Measurements from ENCODE around the gene TYROBP. TPM values are rescaled to one million over a fixed set of nuclear protein-coding genes. Genes with fewer than 3 reads are reported as not detected.
"Not testable (repeated sequence)": the region's sequence is repeated elsewhere in the genome, so short reads cannot be mapped to it uniquely, and the experiment has no call there.

The TYROBP gene
- total RNA-seq, 1 donor from 2014 or later = not detected

DNA sequence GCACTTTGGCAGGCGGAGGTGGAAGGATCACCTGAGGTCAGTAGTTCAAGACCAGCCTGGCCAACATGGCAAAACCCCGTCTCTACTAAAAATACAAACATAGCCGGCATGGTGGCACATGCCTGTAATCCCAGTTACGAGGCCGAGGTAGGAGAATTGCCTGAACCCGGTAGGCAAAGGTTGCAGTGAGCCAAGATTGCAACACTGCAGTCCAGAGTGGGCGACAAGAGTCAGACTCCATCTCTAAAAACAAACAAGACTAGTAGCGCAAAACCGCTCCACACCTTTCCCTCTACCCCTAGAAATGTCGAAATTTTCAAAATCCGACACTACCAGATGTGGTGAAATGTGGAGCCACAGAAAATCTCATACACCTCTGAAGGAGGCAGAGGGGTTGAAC, 11.2 kb upstream of the TYROBP start:
- TF ChIP-seq, protein P1, sequence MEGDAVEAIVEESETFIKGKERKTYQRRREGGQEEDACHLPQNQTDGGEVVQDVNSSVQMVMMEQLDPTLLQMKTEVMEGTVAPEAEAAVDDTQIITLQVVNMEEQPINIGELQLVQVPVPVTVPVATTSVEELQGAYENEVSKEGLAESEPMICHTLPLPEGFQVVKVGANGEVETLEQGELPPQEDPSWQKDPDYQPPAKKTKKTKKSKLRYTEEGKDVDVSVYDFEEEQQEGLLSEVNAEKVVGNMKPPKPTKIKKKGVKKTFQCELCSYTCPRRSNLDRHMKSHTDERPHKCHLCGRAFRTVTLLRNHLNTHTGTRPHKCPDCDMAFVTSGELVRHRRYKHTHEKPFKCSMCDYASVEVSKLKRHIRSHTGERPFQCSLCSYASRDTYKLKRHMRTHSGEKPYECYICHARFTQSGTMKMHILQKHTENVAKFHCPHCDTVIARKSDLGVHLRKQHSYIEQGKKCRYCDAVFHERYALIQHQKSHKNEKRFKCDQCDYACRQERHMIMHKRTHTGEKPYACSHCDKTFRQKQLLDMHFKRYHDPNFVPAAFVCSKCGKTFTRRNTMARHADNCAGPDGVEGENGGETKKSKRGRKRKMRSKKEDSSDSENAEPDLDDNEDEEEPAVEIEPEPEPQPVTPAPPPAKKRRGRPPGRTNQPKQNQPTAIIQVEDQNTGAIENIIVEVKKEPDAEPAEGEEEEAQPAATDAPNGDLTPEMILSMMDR (IDR thresholded peaks at IDR 0.05) = no peak
- peaks cover 15% of the 10 kb centered on the region for H3K27me3 Mint-ChIP-seq (ENCODE audit: unreplicated experiment)
- H3K36me3 Mint-ChIP-seq (ENCODE audit: unreplicated experiment) = no peaks in the 10 kb centered on the region
- no peak overlapping the region for H3K4me3 Mint-ChIP-seq (ENCODE audit: unreplicated experiment)
- H3K4me1 Mint-ChIP-seq (ENCODE audit: unreplicated experiment) = no peaks in the 10 kb centered on the region
- DNase-seq (ENCODE audit: extremely low spot score, unreplicated experiment) = no peak
- H3K9me3 Mint-ChIP-seq (ENCODE audit: unreplicated experiment) = no peaks in the 10 kb centered on the region
- no peak overlapping the region for H3K27ac Mint-ChIP-seq (ENCODE audit: unreplicated experiment)

DNA sequence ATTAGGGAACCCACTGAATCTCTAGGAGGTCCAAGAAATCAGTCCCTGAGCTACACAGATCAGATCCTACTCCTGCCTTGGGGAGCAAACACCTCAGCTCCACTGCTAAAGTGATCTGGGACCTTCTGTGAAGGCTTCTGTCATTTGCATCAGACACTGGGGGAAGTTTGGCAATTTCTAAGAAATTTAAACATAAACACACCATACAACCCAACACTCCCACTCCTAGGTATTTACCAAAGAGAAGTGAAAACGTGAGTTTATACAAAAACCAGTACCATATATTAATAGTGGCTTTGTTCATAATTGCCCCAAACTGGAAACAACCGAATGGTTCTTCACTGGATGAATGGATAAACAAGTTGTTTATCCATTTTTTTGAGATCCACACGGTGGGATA, 7.3 kb upstream of the TYROBP start:
- DNase-seq (ENCODE audit: extremely low spot score, unreplicated experiment) = no peak
- Mint-ChIP-seq H3K4me1 (ENCODE audit: unreplicated experiment) (no peaks in the 10 kb centered on the region), H3K4me3 (ENCODE audit: unreplicated experiment) (no peak overlapping the region), H3K27me3 (ENCODE audit: unreplicated experiment) (peaks cover 5% of the 10 kb centered on the region), H3K9me3 (ENCODE audit: unreplicated experiment) (no peaks in the 10 kb centered on the region), H3K27ac (ENCODE audit: unreplicated experiment) (no peak overlapping the region), H3K36me3 (ENCODE audit: unreplicated experiment) (no peaks in the 10 kb centered on the region)
- TF ChIP-seq, protein P1 (IDR thresholded peaks at IDR 0.05) = no peak

DNA sequence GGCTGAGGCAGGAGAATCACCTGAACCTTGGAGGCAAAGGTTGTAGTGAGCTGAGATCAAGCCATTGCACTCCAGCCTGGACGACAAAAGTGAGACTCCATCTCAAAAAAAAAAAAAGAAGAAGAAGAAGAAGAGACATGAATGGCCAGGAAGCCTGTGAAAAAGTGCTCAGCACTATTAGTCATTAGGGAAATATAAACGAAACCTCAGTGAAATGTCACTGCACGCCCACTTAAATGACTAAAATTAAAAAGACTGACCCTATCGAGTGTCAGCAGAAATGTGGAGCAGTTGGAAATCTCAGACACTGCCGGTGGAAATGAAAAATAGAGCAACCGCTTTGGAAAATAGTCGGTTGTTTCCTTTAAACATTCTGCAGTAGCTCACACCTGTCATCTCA, 5.5 kb upstream of the TYROBP start:
- no peak for DNase-seq (ENCODE audit: extremely low spot score, unreplicated experiment)

DNA sequence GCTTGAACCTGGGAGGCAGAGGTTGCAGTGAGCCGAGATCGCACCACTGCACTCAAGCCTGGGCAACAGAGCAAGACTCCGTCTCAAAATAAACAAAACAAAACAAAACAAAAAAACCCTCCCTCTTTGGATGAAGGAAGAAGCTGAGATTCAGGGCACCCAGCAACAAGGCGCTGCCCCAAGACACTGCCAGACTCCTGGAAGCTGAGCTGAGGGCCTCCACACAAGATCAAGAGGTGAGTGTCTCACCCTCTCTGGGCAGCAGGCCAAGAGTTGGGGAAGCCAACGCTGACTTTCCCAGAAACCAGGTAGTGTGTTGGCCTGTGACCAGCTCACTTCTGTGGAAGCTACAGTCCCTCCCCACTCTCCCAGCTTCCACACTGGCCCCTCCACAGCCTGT, 3.7 kb upstream of the TYROBP start:
- peaks cover 5% of the 10 kb centered on the region for H3K27me3 Mint-ChIP-seq (ENCODE audit: unreplicated experiment)
- H3K27ac Mint-ChIP-seq (ENCODE audit: unreplicated experiment) = no peak overlapping the region
- no peaks in the 10 kb centered on the region for H3K4me1 Mint-ChIP-seq (ENCODE audit: unreplicated experiment)
- no peaks in the 10 kb centered on the region for H3K36me3 Mint-ChIP-seq (ENCODE audit: unreplicated experiment)
- no peak for DNase-seq (ENCODE audit: extremely low spot score, unreplicated experiment)
- no peak overlapping the region for H3K4me3 Mint-ChIP-seq (ENCODE audit: unreplicated experiment)
- H3K9me3 Mint-ChIP-seq (ENCODE audit: unreplicated experiment) = no peaks in the 10 kb centered on the region
- TF ChIP-seq, protein P1 (IDR thresholded peaks at IDR 0.05) = no peak

More for the DNA sequence above, 5.5 kb upstream of the TYROBP start:
- Mint-ChIP-seq H3K4me1 (ENCODE audit: unreplicated experiment) (no peaks in the 10 kb centered on the region), H3K27me3 (ENCODE audit: unreplicated experiment) (peaks cover 5% of the 10 kb centered on the region), H3K36me3 (ENCODE audit: unreplicated experiment) (no peaks in the 10 kb centered on the region), H3K27ac (ENCODE audit: unreplicated experiment) (no peak overlapping the region), H3K4me3 (ENCODE audit: unreplicated experiment) (no peak overlapping the region), H3K9me3 (ENCODE audit: unreplicated experiment) (no peaks in the 10 kb centered on the region)
- TF ChIP-seq, protein P1 (IDR thresholded peaks at IDR 0.05) = no peak

DNA sequence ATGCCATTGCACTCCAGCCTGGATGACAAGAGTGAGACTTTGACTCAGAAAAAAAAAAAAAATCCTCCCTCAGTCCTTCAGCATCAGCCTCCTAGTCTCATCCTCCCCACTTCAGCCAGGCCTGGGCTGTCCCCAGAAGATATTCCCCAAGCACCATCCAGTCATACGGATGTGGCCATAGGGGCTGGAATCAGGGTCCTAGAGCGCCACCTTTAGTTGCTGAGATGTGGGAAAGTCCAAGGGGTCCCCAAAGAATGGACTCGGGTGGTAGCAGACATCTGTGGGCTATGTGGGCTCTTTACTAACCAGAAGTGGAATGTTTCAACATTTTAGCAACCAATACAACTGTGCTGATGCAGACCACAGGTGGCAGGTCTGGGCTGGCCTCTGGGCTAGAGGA, 3.1 kb upstream of the TYROBP start:
- peaks cover 5% of the 10 kb centered on the region for H3K27me3 Mint-ChIP-seq (ENCODE audit: unreplicated experiment)
- no peak for DNase-seq (ENCODE audit: extremely low spot score, unreplicated experiment)
- H3K27ac Mint-ChIP-seq (ENCODE audit: unreplicated experiment) = no peak overlapping the region
- no peak overlapping the region for H3K4me3 Mint-ChIP-seq (ENCODE audit: unreplicated experiment)
- H3K4me1 Mint-ChIP-seq (ENCODE audit: unreplicated experiment) = no peaks in the 10 kb centered on the region
- no peaks in the 10 kb centered on the region for H3K9me3 Mint-ChIP-seq (ENCODE audit: unreplicated experiment)
- no peaks in the 10 kb centered on the region for H3K36me3 Mint-ChIP-seq (ENCODE audit: unreplicated experiment)
- TF ChIP-seq, protein P1 (IDR thresholded peaks at IDR 0.05) = no peak

DNA sequence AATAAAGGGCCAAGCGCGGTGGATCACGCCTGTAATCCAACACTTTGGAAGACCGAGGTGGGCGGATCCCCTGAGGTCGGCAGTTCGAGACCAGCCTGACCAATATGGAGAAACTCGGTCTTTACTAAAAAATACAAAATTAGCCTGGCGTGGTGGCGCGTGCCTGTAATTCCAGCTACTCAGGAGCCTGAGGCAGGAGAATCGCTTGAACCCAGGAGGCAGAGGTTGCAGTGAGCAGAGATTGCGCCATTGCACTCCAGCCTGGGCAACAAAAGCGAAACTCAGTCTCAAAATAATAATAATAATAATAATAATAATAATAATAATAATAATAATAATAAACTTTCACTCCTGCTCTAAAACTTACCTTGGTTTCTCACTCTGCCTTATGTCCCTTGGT, 2.3 kb upstream of the TYROBP start:
- DNase-seq (ENCODE audit: extremely low spot score, unreplicated experiment); H3K4me3 Mint-ChIP-seq (ENCODE audit: unreplicated experiment); H3K36me3 Mint-ChIP-seq (ENCODE audit: unreplicated experiment); H3K27ac Mint-ChIP-seq (ENCODE audit: unreplicated experiment); H3K4me1 Mint-ChIP-seq (ENCODE audit: unreplicated experiment); H3K9me3 Mint-ChIP-seq (ENCODE audit: unreplicated experiment); H3K27me3 Mint-ChIP-seq (ENCODE audit: unreplicated experiment): not testable (repeated sequence)

All from osteocyte (in vitro differentiated cells).